Heart left ventricle (tissue), 16 donors: Measurements from ENCODE around the gene RPS6KA2. TPM values are rescaled to one million over a fixed set of nuclear protein-coding genes. Genes with fewer than 3 reads are reported as not detected.

Experiments used
- ATAC-seq, 4 donors: fragments of 200-7000 bp; cut with Tn5 transposase; one replicate each; pipeline ENCODE4 v1.9.1; 2020 to 2022; ENCODE audit warnings: moderate library complexity in 4 of 4, mild to moderate bottlenecking in 3 of 4, moderate number of reproducible peaks in 1 of 4
- DNase-seq, 5 donors: peaks; one replicate each; pipeline ENCODE4 v3.0.0-alpha.2; 2020
- H3K27ac ChIP-seq, 12 donors: fragments of 200-600 bp; sonication (generic) in 4 of 12; one replicate each; pipeline versions ENCODE4 v1.5.0 to v1.8.0; 2016 to 2022; ENCODE audit warnings: mild to moderate bottlenecking in 2 of 12
- H3K27me3 ChIP-seq, 9 donors: fragments of 200-600 bp; sonication (generic) in 2 of 9; one replicate each; pipeline versions ENCODE4 v1.5.1 to v1.8.0; 2016 to 2022; ENCODE audit warnings: mild to moderate bottlenecking in 3 of 9
- H3K36me3 ChIP-seq, 9 donors: fragments of 200-600 bp; sonication (generic) in 2 of 9; one replicate each; pipeline versions ENCODE4 v1.5.0 to v1.8.0; 2018 to 2022; ENCODE audit warnings: mild to moderate bottlenecking in 2 of 9
- H3K4me1 ChIP-seq, 12 donors: fragments of 200-600 bp; sonication (generic) in 4 of 12; one replicate each; pipeline versions ENCODE4 v1.5.0 to v1.8.0; 2016 to 2022; ENCODE audit warnings: mild to moderate bottlenecking in 3 of 12
- H3K4me3 ChIP-seq, 12 donors: fragments of 200-600 bp; sonication (generic) in 4 of 12; one replicate each; pipeline versions ENCODE4 v1.5.0 to v1.8.0; 2017 to 2022; ENCODE audit warnings: mild to moderate bottlenecking in 9 of 12, moderate library complexity in 4 of 12
- H3K9me3 ChIP-seq, 12 donors: fragments of 200-600 bp; sonication (generic) in 4 of 12; one replicate each; pipeline versions ENCODE4 v1.5.0 to v1.8.0; 2016 to 2022; ENCODE audit warnings: mild to moderate bottlenecking in 1 of 12
- CTCF ChIP-seq, 12 donors: fragments of 200-600 bp; sonication (generic) in 4 of 12; IDR thresholded peaks; one replicate each; pipeline versions ENCODE4 v1.5.0 to v1.8.0; 2018 to 2022; ENCODE audit warnings: antibody characterized with exemption in 12 of 12, mild to moderate bottlenecking in 5 of 12
- POLR2A ChIP-seq, 2 donors: fragments of 450-650 bp; IDR thresholded peaks; one replicate each; pipeline ENCODE4 v1.6.1; 2017; ENCODE audit warnings: antibody characterized with exemption in 2 of 2, mild to moderate bottlenecking in 2 of 2, moderate library complexity in 2 of 2
- WGBS, 4 donors: extraction: QIAGEN DNeasy Blood & Tissue Kit in 2 of 4; methylation state at CpG; one replicate each; pipeline versions ENCODE4 v1.1.5 to v1.1.7; 2013 to 2018; 5-methylcytosine and 5-hydroxymethylcytosine counted together
- intact Hi-C, 10 donors: fragments of 100-400 bp; cut with DNase I; formaldehyde crosslinking; loops; one replicate each; pipeline versions ENCODE4 v1.11.1 to v1.14.2; 2022
- polyA plus RNA-seq, 2 donors: library from polyadenylated mRNA; stranded (reverse); fragments of 200-250 nt; gene quantifications; one replicate each; pipeline ENCODE4 v1.2.3, GENCODE V29; 2013
- total RNA-seq, 9 donors: library from RNA; depleted of rRNA in 2 of 9; stranded (reverse); fragments of >200 nt in 2 of 9; fragmentation: NEBNext Ultra II Directional in 3 of 9; extraction: Animal tissue kit (Norgen Biotek cat#: 25700) in 3 of 9; gene quantifications; one replicate each; pipeline versions ENCODE4 v1.1.0 to v1.2.4, GENCODE V29; 2016 to 2023
- donor health status: ischemic (EF 13 %, LVEDD 7.1; RV severe dilation, severe dysfunction).
- donor health status: healthy with polysubstance abuse.
- donor health status: DM: no; HTN: yes; CAD: no.
- donor health status: DM: no; HTN: no; CAD: no.
- donor health status: ischemic (EF 25% LVEDD 6.9; RV normal size, moderate dysfunction).
- donor health status: ischemic (EF 25% LVEDD 5.7; RV mildly dilated, moderate dysfunction).
- donor health status: healthy.
- donor health status: DM: yes; HTN: yes; CAD: no.
- donor health status: ischemic (EF 35%, LVEDD 5.7; RV mildly dilated, moderate dysfunction).
- donor health status: nonischemic (EF 11% LVEDD 7.7; RV severe dilation, severe dysfunction).
- donor health status: DM: yes; HTN: yes; CAD: no.
- donor health status: PGD.
- donor health status: ischemic (EF 29% LVEDD 5.4; RV normal size, mild dysfunction).
- donor health status: nonischemic (EF 23%, LVEDD 6.1; RV moderate dilation, normal function).

The RPS6KA2 gene
- total and polyA plus RNA-seq, 11 donors = 23.0 to 171 (median 91.6) TPM

- H3K4me3 ChIP-seq = peak overlapping the region in 3 of 12 donors; percentile 3 to 33 (median 23)
- peaks cover 0 to 74% (median 48%) of the 10 kb centered on the region in 9 donors for H3K36me3 ChIP-seq
- H3K4me1 ChIP-seq = peaks cover 0 to 2% (median 0%) of the 10 kb centered on the region in 12 donors
- no peak for DNase-seq
- no peaks in the 10 kb centered on the region for H3K27me3 ChIP-seq
- ATAC-seq = peak; percentile 24 to 80 (median 54)
- H3K9me3 ChIP-seq = no peaks in the 10 kb centered on the region
- H3K27ac ChIP-seq = peak overlapping the region in 2 of 12 donors; percentile 46 to 68
- WGBS, 4 donors = 69 to 80% (median 74%) methylated on average over 9 of the region's 9 CpGs
- TF ChIP-seq POLR2A (IDR thresholded peaks at IDR 0.05) (no peak), CTCF (IDR thresholded peaks at IDR 0.05) (no peak)
- intact Hi-C loops = no loop called here
Observed at GRCh38 chr6:166466178-166467122, 160.6 kb downstream of the RPS6KA2 start.

- intact Hi-C loops = no loop called here
- WGBS, 4 donors = 69 to 80% (median 78%) methylated on average over 11 of the region's 11 CpGs
- peak in 3 of 4 donors; percentile 43 to 72 (median 69) for ATAC-seq
- Histone ChIP-seq H3K9me3 (no peaks in the 10 kb centered on the region), H3K27ac (peak overlapping the region in 2 of 12 donors; percentile 46 to 68), H3K36me3 (peaks cover 0 to 69% (median 48%) of the 10 kb centered on the region in 9 donors), H3K4me1 (peaks cover 0 to 6% (median 0%) of the 10 kb centered on the region in 12 donors), H3K27me3 (no peaks in the 10 kb centered on the region), H3K4me3 (peak overlapping the region in 3 of 12 donors; percentile 3 to 33 (median 23))
- DNase-seq = peak in 4 of 5 donors; percentile 42 to 59 (median 51)
- TF ChIP-seq CTCF (IDR thresholded peaks at IDR 0.05) (peak in 5 of 12 donors; percentile 8 to 38 (median 29)), POLR2A (IDR thresholded peaks at IDR 0.05) (no peak)
Observed at GRCh38 chr6:166465671-166466087, 161.4 kb downstream of the RPS6KA2 start.

- H3K27me3 ChIP-seq = no peaks in the 10 kb centered on the region
- H3K27ac ChIP-seq = no peak overlapping the region
- intact Hi-C loops = no loop called here
Observed at GRCh38 chr6:166465003-166465399, 162.1 kb downstream of the RPS6KA2 start.

More at GRCh38 chr6:166465003-166465399, 162.1 kb downstream of the RPS6KA2 start:
- no peak for DNase-seq
- Histone ChIP-seq H3K4me3 (no peak overlapping the region), H3K36me3 (peaks cover 0 to 65% (median 44%) of the 10 kb centered on the region in 9 donors), H3K9me3 (no peaks in the 10 kb centered on the region), H3K4me1 (peaks cover 0 to 10% (median 0%) of the 10 kb centered on the region in 12 donors)
- ATAC-seq = no peak
- TF ChIP-seq POLR2A (IDR thresholded peaks at IDR 0.05) (no peak), CTCF (IDR thresholded peaks at IDR 0.05) (no peak)
- 87 to 93% (median 92%) methylated on average over 5 of the region's 5 CpGs for WGBS, 4 donors
